ENCODE results near the gene USP12. TPM values are rescaled to one million over a fixed set of nuclear protein-coding genes. Genes with fewer than 3 reads are reported as not detected.
"Not testable (repeated sequence)": the region's sequence is repeated elsewhere in the genome, so short reads cannot be mapped to it uniquely, and the experiment has no call there.

Gene USP12
- total RNA-seq, 1 experiment from 2014 or later: 34.1 TPM

DNA sequence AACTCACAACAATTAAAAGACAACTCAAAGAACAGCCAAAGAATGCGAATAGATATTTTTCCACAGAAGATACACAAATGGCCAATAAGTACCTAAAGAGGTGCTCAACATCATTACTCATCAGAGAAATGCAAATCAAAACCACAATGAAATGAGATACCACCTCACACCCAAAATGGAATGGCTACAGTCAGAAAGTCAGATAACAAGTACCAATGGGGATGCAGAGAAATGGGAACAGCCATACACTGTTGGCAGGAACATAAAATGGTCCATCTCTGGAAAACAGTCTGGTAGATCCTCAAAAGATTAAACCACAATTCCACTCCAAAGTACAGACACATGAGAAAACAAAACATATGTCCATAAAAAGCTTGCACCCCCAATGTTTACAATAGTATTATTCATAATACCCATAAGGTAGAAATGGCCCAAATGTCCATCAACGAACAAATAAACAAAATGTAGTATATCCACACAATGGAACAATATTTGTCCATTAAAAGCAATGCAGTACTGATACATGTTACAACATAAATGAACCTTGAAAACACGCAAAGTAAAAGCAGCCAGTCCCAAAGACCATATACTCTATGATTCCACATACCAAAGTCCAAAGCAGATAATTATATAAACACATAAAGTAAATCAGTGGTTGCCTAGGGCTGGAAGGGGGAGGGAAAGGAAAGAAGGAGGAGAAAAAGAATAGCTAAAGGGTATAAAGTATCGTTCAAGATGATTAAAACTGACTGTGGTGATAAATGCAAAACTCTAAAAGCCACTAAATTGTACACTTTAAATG is 19.6 kb downstream of the USP12 start:
- DNase-seq (ENCODE audit: low read depth): peak; percentile 27

DNA sequence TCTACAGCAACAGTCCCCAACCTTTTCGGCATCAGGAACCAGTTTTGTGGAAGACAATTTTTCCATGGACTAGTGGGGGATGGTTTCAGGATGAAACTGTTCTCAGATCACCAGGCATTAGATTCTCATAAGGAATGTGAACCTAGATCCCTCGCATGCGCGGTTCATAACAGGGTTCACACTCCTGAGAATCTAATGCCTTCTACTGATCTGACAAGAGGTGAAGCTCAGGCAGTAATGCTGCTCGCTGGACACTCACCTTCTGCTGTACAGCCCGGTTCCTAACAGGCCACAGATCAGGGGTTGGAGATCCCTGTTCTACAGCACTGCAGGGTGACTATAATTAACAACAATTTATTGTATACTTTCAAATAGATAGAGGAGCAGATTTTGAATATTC is 21.9 kb downstream of the USP12 start:
- no peak for DNase-seq (ENCODE audit: low read depth)

DNA sequence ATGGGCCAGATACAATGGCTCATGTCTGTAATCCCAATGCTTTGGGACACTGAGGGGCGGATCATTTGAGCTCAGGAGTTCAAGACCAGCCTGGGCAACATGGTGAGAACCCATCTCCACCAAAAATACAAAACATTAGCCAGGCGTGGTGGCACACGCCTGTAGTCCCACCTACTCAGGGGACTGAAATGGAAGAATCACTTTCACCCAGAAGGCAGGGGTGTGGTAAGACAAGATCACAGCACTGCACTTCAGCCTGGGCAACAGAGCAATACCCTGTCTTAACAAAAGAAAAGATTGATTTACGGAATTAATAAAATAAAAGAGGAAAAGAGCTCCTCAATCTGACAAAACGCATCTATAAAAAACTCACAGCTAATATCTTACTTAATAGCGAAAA is 22.7 kb downstream of the USP12 start:
- no peak for DNase-seq (ENCODE audit: low read depth)

DNA sequence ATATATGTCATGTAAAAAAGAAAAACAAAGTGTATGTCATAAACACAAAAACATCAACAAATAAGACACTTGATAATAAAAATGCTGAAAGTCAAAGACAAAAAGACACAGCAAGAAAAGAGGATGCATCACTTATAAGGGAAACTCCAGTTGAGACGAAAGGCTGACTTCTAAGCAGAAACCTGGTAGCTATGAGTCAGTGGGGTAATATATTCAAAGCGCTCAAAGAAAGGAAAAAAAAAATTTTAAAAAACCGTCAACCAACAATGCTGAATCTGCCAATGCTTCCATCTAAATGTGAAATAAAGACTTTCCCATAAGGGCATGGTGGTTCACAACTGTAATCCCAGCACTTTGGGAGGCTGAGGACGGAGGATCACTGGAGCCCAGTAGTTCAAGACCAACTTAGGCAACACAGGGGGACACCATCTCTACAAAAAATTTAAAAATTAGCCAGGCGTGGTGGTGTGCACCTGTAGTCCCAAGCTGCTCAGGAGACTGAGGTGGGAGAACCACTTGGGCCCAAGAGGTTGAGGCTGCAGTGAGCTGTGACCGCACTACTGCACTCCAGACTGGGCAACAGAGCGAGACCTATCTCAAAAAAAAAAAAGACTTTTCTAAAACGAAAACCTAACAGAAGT is 24.0 kb downstream of the USP12 start:
- no peak for DNase-seq (ENCODE audit: low read depth)

DNA sequence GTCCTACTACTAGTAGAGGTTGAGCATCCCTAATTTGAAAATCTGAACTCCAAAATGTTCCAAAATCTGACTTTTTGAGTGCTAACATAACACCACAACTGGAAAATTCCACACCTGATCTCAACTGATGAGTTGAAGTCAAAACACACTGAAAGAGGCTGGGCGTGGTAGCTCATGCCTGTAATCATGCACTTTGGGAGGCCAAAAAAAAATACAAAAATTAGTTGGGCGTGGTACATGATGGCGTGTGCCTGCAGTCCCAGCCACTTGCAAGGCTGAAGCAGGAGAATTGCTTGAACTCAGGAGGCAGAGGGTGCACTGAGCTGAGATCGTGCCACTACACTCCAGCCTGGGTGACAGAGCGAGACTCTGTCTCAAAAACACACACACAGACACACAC is 29.9 kb downstream of the USP12 start:
- DNase-seq (ENCODE audit: low read depth): no peak

DNA sequence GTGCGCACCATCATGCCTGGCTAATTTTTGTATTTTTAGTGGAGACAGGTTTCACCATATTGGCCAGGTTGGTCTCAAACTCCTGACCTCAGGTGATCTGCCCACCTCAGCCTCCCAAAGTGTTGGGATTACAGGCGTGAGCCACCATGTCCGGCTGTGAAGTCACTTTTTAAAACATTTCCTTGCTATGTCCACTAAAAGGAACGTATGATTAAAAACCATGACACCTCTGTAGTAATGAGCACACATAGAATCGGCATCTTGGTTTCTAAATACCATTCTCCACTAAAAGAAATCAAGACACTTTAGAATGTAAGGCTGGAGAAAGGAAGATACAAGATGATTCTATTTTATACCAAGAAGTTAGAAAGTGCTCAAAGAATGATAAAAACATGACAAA is 30.5 kb downstream of the USP12 start:
- not testable (repeated sequence) for DNase-seq (ENCODE audit: low read depth)

DNA sequence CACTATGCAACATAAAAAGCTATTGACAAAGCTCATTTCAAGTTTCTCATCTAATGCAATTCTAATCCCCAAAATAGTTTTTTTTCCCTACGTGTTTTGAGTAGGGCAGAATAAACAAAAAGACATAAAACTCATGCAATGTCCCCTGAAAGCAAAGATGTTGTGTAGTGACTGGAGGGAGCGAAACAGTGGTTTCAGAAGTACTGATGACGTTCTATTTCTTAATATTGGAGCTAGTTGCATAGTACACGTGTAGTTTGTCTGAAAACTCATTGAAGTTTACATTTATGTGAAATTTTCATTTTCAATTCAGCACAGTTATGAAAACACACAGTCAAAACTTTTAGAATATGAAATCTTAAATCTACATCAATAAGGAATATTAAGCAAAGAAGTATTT is 31.6 kb downstream of the USP12 start:
- DNase-seq (ENCODE audit: low read depth): no peak

DNA sequence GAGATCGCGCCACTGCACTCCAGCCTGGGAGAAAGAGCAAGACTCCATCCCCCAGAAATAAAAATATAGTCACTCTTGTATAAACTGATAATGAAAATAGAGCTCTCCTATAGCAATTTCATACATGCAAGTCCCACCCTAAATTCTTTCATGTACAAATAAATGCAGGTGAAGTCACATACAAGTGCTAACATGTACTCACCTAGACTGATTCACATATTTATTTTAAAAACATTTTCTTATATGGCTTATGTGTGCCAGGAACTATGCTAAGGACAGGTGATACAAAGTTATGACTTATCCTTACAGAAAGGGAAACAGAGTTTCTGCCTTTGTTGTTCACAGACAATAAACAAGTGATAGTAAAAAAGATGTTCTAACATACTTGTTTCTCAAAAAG is 32.0 kb downstream of the USP12 start:
- DNase-seq (ENCODE audit: low read depth): no peak

DNA sequence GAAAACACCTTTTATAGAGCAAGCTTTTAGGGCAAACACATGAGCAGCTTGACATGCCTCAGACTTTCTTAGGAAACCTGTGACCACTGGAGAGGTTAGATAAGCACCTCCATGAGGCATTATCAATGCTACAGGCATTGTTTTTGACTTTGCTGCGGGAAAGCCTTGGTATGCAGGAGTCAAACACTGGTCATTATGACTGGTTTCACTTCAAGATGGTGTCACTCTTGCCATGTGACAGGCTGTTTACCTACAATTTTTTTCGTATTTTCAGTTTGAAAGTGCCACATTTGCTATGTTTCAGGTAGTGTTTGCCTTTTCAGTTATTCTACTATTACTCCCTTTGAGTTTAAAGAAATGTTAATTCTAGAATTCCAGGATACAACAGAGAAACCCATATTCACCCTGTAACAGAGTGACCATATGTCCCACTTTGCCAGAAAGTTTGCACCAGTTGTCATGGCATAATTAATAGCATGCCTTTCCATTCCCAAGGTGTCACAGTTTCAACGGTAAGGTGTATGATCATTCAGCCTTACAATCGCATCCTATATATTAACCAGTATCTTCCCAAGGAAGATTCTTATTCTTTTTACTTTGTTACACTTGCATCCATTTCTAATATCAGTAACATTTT is 33.0 kb downstream of the USP12 start:
- DNase-seq (ENCODE audit: low read depth): no peak

DNA sequence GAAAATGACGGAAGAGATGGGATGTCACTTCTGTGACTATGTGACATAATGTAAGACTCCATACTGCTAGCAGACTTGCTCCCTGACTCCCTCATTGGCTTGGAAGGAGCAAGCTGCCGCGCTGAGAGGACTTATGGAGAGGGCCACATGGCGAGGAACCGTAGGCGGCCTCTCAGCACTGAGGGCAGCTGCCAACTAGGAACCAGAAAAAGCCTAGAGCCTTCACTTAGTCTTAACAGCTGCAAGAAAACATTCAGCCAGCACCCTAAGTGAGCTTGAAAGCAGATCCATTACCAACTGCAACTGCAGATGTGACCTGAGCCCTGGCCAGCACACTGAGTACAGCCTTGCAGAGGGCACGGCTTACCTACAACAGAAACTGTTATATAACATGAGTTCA is 33.9 kb downstream of the USP12 start:
- DNase-seq (ENCODE audit: low read depth): no peak

DNA sequence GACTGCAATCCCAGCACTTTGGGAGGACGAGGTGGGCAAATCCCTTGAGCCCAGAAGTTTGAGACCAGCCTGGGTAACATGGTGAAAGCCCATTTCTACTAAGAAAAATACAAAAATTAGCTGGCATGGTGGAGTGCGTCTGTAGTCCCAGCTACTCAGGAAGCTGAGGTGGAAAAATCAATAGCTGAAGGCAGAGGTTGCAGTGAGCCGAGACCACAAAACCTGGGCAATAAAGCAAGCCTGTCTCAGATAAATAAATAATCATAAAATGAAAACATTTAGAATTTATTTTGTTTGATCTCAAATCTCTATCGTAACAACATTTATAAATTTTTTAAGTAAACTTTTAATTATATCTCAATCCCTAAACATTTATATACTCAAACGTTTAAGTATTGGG is 36.6 kb downstream of the USP12 start:
- no peak for DNase-seq (ENCODE audit: low read depth)

DNA sequence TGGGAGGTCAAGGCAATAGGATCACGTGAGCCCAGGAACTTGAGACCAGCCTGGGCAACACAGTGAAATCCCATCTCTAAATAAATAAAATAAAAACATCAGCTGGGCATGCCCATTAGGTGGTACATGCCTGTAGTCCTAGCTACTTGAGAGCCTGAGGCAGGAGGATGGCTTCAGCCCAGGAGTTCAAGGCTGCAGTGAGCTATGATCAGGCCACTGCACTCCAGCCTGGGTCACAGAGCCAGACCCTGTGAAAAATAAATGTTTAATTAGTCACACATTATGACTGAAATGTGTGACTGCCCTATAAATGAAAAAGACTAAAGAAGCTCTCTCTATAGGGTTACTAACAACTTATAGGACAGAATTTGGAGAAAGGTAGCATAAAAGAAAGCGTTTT is 37.7 kb downstream of the USP12 start:
- no peak for DNase-seq (ENCODE audit: low read depth)

DNA sequence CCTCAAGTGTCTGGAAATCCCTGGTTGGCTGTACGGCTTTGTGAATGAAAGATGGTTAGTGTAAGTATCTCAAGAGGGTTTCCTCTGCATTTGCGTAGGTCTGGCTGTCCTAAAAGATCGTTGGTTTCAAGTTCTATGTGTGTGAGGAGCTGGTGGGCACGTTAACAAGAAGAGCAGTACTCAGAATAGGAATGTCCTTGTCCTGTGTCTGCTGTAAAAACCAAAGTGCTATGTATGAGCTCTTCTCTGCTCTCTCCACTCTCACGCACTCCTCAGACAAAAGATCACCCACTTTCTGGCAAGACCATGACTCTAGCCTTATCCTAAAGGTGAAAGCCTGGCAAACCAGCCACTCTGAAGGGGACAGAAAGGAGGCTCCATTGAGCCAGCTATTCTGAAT is 39.1 kb downstream of the USP12 start:
- DNase-seq (ENCODE audit: low read depth): no peak

DNA sequence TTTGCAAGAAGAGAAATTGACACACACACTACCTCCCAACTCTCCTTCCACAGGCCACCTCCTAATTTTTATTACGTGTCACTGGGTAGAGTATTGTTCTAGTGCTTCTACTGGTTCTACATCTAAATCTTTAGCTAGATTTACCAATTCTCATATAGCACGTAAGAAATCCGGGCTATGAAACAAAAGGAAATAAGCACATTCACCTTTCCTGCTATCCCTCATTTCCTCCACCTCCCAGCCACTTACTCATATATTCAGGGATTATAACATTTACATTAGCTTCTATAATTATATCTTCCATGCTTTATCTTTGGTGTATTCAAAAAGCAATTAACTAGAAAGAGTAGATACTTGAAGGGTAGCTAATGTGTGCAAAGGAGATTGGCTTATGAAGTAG is 39.7 kb downstream of the USP12 start:
- no peak for DNase-seq (ENCODE audit: low read depth)

DNA sequence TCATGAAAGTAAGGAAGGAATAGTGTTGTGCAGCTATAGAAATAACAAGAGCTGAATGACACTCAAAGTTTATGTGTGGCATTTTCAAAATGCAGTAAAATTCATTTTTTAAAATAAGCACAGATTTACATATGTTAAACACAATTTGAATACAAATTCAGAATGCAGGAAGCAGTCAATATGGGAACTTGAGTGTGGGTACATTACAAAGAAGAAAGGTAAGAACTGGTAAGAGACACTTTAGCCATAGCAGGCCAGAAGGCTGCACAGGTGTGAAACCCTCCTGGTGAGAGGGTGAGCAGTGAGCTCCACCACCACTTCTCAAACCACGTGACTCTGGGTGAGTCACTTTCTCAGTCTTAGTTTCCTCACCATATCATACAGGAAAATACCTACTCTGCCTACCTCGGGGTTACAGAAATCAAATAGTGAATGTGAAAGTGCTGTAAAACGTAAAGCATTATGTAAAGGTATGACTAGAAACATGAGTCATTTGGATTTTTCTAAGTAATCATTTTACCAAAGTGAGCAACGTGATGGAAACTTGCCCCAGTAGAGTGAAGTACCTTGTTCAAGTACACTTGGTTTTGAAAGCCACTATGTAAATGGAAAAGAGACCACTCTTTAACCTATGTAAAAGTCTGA is 40.5 kb downstream of the USP12 start:
- DNase-seq (ENCODE audit: low read depth): peak; percentile 79

DNA sequence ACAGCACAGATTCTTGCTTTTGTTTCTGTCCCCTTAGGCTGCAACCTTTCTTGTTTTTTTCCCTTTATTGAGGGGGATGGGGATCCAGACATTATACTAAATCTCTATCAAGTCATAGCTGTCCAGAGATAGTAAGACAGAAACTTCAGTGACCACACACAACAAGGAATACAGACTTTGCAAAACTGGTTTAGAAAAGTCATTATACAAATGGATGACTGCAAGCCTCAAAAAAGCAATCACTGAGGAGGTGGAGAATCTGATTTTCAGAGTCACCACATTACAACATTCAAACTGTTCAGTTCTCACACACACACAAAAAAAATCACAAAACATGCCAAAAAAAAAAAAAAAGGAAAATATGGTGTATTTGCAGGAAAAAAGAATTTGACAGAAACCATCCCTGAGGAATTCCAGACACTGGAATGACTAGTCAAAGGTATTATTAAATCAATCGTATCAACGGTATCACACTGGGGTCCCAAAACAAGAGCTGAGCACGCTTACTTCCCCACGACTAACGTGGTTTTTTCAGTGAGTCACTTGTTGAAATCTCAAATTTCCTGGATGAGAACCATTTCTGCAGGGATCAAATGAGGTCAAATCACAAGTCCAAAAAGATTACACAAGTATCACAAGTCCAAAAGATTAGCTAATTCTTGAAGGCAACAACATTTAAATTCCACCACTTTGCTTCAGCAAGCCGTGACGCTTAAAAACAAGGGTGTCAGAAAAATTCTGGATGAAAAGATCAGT is 41.2 kb downstream of the USP12 start:
- DNase-seq (ENCODE audit: low read depth): peak; percentile 54

DNA sequence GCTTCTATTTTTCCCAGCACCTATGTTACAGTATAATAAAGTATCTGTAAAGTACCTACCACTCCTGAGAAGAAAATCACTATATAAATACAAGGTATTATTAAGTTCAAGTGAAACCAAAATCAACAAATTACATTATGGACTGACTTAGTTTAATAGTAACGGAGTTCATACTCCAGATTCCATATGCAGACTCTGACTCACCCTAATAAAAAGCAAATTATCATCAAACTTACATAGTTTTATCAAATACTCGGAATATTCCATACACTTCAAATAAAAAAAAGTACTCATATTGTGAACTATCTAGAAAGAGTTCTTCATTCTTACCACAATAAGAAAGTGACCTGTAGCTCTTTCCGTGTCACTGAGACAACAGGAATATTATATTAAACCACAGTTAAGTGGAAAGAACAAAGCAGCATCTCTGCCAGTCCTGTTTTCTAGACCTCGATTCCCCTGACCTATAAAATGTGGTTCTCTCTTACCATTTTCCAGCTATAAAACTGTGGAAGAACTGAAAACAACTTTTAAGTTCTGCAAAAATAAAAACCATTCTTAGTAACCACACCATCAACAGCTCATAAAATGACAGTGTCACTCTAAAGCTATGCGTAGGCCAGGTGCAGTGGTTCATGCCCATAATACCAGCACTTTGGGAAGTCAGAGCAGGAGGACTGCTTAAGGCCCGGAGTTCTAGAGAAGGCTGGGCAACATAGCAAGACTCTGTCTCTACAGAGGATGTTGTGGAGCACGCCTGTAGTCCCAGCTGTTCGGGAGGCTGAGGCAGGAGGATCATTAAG is 42.6 kb downstream of the USP12 start:
- DNase-seq (ENCODE audit: low read depth): no peak

DNA sequence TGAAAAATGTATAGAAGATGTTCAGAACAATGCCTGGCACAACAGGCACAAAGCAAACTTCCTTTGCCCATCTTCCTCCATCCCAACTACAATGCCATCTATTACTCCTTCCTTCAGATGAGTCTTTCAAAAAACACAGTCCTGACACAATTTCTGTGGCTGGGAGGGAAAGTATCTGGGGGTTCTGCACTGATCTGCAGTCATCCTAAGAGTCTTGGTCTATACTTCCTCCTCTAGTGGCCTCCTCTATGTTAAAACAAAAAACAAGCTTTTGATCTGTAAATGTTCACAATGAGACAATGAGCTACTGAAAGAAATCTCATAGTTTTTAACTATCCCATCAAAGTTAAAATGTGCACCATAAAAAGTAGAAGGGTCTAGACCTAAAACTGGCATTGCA is 44.8 kb downstream of the USP12 start:
- DNase-seq (ENCODE audit: low read depth): no peak

DNA sequence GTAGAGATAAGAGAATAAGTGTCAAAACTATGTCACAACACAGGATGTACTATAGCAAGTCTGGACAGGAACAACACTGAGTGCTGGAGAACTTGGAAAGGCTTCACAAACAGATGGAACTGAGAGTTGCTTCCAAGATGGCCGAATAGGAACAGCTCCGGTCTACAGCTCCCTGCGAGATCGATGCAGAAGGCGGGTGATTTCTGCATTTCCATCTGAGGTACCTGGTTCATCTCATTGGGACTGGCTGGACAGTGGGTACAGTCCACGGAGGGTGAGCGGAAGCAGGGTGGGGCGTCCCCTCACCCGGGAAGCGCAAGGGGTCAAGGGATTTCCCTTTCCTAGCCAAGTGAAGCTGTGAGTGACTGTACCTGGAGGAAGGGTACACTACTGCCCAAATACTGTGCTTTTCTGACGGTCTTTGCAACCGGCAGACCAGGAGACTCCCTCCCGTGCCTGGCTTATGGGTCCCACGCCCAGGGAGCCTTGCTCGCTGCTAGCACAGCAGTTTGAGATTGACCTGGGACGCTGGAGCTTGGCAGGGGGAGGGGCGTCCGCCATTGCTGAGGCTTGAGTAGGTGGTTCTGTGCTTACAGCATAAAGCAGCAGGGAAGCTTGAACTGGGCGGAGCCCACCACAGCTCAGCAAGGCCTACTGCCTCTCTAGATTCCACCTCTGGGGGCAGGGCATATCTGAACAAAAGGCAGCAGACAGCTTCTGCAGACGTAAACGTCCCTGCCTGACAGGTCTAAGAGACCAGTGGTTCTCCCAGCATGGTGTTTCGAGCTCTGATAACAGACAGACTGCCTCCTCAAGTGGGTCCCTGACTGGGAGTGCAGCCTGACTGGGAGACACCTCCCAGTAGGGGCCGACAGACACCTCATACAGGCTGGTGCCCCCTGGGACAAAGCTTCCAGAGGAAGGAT is 46.0 kb downstream of the USP12 start:
- no peak for DNase-seq (ENCODE audit: low read depth)

DNA sequence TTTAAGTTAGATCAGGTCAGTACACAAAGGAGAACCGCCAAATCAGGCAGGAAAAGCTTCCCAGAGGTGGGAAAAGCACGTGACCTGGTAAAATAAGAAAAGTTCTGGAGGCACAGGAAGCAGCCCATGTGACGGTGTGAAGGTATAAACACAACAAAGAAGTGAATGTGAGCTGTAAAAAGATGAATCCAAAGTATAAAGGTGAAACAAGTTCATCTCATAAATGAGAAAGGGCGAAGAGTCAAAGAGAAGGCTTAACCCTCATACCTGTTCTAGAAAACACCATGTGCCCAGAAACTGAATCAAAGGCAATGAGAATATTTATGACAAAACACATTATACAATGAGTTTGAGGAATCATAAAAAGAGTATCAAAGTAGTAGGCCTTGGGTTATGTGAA is 47.0 kb downstream of the USP12 start:
- no peak for DNase-seq (ENCODE audit: low read depth)

Measured in HT1080 (cell line).